Activated naive CD4-positive, alpha-beta T cell treated with anti-CD3 and anti-CD28 coated beads, Interleukin-2, amount 50 U/mL, for 72 hours (primary cell): ENCODE measurements around the gene DLEU7. TPM values are rescaled to one million over a fixed set of nuclear protein-coding genes. Genes with fewer than 3 reads are reported as not detected.

ENCODE experiments used
- ATAC-seq, 2 donors: fragments of 150-1000 bp; cut with Tn5 transposase; 2 replicates each; pipeline ENCODE4 v1.10.0; 2021; ENCODE audit warnings: mild to moderate bottlenecking in 2 of 2, moderate library complexity in 2 of 2
- DNase-seq, 2 donors: peaks; one replicate each; pipeline ENCODE4 v3.0.0; 2021 to 2022; ENCODE audit warnings: low spot score in 2 of 2
- H3K27ac Mint-ChIP-seq, 2 donors: one replicate each; pipeline ENCODE4 v1.8.0; 2022; ENCODE audit warnings: mild to moderate bottlenecking in 2 of 2, mixed read lengths in 2 of 2
- H3K36me3 Mint-ChIP-seq, 2 donors: one replicate each; pipeline ENCODE4 v1.8.0; 2022; ENCODE audit warnings: mixed read lengths in 2 of 2
- H3K9me3 Mint-ChIP-seq, 2 donors: one replicate each; pipeline ENCODE4 v1.8.0; 2022; ENCODE audit warnings: mixed read lengths in 2 of 2
- total RNA-seq, 2 donors: library from RNA; stranded (reverse); gene quantifications; one replicate each; pipeline ENCODE4 v1.2.3, GENCODE V29; 2022

The DLEU7 gene
- total RNA-seq, 2 donors from 2014 or later: not detected

DNA sequence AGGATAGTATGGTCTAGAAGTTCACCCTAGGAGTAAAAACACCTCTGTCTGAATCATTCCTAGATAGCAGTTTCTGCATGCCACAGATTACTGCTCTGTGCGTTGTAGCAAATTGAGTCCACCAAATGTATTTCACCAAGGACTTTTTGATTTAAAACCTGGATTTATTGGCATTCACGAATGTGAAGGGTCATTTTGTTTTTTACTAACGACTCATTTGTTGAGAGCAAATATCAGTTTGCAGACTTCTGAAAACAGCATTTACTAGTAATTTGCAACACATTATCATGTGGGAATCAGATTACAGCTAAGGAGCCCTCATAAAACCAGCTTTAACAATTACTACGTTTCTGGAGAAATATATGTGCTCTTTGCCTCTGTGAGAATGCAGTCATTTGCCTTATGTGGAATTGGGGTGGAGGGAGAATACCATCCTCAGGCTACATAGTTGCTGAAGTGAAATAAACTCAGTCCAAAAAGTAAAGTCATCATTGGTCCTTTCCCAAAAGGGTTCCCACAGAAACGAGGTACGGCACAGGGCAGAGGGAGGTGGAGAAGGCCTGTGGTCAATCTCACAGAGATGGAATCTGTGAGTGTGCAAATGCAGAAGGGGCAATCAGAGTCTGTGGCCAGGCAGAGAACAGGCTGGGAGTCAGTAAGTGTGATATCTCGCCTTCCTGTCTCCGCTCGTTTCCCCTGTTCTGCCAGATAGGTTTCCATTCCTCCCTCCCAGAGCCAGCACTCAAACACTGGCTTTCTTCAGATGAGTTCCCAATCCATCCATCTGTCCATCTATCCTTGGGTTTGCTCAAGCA lies 63.1 kb downstream of the DLEU7 start:
- Mint-ChIP-seq H3K27ac (no peak overlapping the region), H3K9me3 (peaks cover 0 to 5% of the 10 kb centered on the region in 2 donors), H3K36me3 (peaks cover 4 to 10% of the 10 kb centered on the region in 2 donors)
- DNase-seq (no peak), ATAC-seq (no peak)

DNA sequence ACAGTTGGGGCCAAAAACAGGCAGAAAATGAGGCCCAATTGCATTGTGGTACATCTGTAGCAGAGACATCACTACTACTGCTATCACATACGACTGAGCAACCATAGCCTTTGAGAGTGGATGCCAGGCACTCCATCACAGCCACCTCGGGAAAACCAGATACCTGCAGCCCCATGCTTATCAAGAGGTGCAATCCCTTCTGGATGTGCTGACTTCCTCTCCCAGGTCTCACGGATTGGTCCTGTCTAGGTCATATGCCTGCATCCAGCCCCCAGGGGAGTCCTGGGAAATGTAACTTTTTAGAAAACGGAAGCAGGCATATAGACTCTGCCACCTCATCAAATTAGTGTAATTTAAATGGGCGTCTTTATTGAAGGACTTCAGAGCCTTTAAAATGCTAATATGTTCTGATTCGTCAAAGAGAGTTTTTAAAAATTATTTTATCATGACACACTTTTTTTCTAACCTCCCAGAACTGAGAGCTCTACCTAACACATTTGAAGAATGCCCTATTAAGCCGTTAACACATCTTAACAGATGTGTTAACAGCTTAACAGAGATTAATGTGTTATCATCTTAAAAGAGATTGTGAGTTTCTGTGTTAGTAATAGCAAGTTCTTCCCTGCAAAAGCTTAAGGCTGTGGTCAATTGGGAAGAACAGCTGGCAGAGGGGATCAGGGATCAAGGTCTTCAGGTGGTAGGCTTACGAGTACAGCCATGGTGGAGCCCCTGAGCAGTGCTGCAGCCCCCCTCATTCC lies 63.9 kb downstream of the DLEU7 start:
- Mint-ChIP-seq H3K36me3 (peaks cover 4 to 18% of the 10 kb centered on the region in 2 donors), H3K27ac (no peak overlapping the region), H3K9me3 (peaks cover 5% of the 10 kb centered on the region in 2 donors)
- DNase-seq (no peak), ATAC-seq (no peak)

Other genes with a start within 250 kb of the DLEU7 start
- gene RNASEH2B, start 66.1 kb upstream of the DLEU7 start, total RNA-seq: 10 to 100 TPM; 39.2 to 65.0 TPM